GM21515 (cell line): ENCODE results near the gene MMP15.
"Not testable (repeated sequence)": the region's sequence is repeated elsewhere in the genome, so short reads cannot be mapped to it uniquely, and the experiment has no call there.

Experiments
- ATAC-seq: cut with Tn5 transposase; IDR thresholded peaks from one replicate; pipeline ENCODE4 v1.9.1; 2021; ENCODE audit not compliant: unreplicated experiment

MMP15 gene

GRCh38 chr16:57996406-57997175, 29.0 kb upstream of the MMP15 start:
- no peak for ATAC-seq

DNA sequence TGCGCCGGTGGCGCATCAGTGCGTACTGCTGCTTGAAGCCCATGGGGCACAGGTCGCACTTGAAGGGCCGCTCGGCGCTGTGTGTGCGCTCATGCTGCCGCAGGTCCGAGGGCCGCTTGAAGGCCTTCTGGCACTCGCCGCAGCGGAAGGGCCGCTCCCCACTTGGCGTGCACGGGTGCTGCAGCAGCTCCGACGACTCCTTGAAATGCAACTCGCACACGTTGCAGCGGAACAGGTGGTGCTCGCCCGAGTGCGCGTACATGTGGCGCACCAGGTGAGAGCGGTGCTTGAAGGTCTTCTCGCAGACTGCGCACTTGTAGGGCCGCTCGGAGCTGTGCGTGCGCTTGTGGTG, 28.4 kb upstream of the MMP15 start:
- no peak for ATAC-seq

- ATAC-seq: no peak
Measured at GRCh38 chr16:57997528-57998265, 27.9 kb upstream of the MMP15 start.

GRCh38 chr16:57998486-57998885, 27.1 kb upstream of the MMP15 start:
- ATAC-seq: no peak

DNA sequence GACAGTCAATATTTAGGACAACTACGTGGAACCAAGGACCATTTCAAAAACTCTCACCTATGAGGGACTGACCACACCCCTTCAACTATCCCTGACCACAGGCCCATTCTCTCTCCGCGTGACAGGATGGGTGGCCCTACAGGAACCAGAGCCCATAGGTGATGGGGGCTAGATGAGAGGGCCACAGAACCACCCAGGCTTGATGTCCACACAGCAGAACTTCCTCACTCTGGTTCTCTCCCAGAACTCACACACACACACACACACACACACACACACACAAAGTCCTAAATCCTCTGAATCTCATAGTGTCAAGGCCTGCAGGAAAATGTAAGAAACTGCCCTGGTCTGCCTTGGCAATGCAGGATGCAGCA, 26.6 kb upstream of the MMP15 start:
- no peak for ATAC-seq

DNA sequence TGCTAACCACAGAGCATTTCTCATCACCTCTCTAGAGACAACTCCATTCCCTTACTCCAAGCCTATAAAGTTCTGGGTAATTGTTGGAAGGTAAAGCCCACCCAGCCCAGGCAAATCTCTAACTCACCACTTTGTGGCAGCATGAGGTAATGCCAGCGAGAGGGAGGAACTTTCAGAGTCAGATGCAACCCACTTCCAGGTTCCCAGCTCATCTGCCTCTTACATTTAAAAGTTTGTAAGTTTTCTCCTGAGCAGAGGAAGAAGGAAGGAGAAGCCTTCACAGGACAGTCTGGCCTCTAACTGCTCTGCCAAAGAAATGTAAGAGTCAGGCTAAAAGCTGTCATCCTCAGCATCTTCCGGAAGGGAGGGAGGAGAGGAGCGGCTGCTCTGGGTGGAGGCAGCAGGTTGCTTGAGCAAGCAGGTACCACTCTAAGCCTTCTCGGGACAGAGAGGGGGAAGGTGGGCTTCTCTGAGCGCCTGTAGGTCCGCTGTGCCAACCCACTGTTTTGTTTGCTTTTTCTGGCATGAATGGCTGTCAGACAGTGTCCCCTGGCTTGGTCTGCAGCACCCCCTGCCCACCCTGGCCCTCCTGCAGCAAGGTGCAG, 26.1 kb upstream of the MMP15 start:
- ATAC-seq: no peak

DNA sequence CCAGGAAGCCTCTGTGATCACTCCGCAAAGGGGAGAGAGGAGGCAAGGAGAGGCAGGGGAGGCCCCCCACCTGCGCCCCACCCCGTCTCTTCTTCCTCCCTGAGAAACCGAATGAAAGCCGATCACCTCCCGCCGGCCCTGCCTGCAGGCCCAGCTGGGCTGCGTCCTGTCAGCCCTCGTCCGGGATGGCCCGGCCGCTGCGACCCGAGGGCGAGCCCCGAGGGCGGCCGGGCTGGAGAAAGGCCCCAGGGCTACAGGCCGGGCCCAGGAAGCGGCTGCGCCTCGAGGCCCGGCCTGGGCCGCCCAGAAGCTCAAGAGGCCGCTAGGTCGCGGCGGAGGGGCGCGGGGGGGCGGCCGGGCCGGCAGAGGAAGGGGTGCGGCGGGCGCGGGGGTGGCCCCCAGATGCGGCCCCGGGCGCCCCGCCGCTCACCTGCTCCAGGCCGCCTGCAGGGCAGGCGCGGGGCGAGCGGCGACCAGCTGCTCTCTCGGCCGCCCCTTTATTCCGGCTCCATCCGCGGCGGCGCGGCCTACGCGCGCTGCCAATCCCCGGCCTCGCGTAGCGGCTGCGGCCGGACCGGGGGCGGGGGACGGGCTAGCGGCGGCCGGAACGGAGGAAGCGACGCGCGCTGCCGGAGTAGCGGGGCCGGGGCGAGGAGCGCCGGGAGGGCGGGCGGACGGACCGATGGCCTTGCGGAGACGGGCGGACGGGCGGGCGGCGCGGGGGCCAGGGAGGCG, 25.4 kb upstream of the MMP15 start, which contains the start of gene ZNF319:
Gene ZNF319 (minus strand): TSS at position 702 of the 735 bp plus-strand sequence. CDS start 2,407 bp downstream, outside the sequence.
- ATAC-seq: peak; percentile 20

GRCh38 chr16:58000706-58001676, 24.6 kb upstream of the MMP15 start, which contains the start of gene USB1:
TSS of gene USB1 (plus strand) at chr16:58001407. CDS start at chr16:58001484, 77 bp downstream.
- ATAC-seq: peak; percentile 77

DNA sequence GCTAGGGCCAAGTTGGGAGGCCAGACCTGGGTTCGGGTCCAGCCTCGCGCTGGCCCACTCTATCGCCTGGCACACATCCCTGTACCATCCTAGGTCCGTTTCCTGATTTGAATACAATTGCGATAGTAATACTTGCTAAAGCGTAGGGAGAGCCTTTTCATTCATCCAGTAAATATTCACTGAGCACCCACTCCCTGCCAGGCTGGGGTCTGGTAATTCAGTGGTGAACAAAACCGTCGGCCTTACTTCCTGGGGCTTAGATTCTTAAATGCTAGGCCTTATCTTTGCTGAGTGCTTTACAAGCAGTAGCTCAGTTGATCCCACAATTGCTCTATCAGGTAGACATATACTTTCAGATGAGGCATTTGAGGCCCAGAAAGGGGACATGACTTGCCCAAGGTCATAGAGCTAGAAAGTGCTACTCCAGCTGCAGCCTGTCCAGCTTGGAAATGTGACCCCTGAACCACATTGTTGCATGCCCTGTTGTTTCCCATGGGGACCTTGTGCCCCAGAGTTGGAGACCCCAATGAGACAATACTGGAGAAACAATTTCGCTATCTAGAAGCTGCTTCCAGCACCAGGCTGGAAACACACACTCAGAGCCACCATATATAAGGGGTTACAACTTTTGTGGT, 23.7 kb upstream of the MMP15 start:
- ATAC-seq: no peak

GRCh38 chr16:58002416-58002800, 23.1 kb upstream of the MMP15 start:
- no peak for ATAC-seq

DNA sequence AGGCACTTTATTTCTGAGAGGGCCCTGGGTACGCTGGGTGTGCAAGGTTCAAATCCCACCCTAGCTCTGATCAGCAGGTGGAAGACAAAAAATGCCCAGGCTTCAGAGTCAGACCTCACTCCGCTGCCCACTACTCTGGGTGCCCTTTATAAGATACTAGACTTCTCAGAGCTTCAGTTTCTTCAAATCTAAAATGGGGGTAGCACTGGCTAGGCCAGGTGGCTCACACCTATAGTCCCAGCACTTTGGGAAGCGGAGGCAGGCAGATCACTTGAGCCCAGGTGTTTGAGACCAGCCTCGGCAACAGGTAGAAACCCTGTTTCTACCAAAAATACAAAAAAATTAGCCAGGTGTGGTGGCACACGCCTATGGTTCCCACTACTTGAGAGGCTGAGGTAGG, 22.6 kb upstream of the MMP15 start:
- ATAC-seq: no peak

GRCh38 chr16:58004736-58005135, 20.8 kb upstream of the MMP15 start:
- ATAC-seq: not testable (repeated sequence)

DNA sequence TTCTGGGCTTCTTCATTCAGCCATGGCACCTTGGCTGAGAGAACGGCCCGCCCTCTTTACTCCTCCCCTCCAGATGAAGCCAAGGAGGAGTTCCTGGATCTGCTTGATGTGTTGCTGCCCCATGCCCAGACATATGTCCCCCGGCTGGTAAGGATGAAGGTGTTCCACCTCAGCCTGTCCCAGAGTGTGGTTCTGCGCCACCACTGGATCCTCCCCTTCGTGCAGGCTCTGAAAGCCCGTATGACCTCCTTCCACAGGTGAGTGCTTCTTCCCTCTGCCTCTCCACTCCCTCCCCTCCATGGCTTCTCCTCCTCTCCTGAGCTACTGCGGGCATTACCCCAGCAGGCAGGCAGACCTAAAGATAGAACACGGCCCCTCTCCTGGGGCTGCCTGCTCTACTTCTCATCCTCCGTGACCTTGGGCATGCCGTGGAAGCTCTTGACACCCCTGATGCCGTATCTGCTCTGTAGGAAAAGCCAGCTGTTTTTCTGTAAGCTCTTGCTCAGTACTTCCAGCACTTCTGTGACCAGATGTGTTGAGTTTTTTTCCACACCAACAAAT, 15.6 kb upstream of the MMP15 start:
- no peak for ATAC-seq

- ATAC-seq: no peak
Measured at GRCh38 chr16:58010886-58011285, 14.7 kb upstream of the MMP15 start.

DNA sequence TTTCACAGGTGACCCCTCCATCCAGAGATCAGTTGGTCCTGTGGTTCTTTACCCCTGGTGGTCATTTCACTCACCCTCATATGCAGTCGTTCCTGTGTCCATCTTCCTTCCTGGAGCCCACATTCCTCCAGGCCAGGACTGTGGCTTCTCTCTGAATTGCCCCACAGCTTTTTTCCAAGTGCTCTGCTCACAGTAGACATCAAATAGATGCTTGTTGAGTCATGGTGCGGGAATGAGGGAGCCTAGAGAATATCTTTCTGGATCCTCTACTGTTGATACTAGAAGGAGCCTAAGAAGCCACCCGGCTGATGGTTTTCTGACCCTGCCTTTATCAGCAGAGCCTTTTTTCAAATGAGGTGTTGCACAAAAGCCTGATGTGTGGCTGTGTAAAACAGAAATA, 13.9 kb upstream of the MMP15 start:
- no peak for ATAC-seq

DNA sequence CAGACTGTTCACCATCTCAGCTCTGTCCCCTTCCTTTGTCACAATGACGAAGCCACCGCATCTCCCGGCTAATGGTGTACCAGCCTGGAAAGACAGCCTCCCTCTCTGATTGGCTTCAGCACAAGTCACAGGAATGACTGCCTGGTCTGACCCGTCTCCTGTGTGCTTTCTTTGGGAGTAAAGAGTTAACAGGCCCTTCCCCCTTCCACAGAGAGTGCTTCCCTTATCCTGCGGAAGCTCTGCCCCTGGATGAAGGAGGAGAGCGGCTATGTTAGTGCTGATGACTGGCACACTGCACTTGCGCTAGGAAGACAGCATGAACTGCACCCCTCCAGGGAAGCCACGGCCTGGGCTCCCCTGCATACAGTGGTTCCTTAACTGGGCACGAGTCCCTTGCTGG, 13.1 kb upstream of the MMP15 start:
- ATAC-seq: no peak

DNA sequence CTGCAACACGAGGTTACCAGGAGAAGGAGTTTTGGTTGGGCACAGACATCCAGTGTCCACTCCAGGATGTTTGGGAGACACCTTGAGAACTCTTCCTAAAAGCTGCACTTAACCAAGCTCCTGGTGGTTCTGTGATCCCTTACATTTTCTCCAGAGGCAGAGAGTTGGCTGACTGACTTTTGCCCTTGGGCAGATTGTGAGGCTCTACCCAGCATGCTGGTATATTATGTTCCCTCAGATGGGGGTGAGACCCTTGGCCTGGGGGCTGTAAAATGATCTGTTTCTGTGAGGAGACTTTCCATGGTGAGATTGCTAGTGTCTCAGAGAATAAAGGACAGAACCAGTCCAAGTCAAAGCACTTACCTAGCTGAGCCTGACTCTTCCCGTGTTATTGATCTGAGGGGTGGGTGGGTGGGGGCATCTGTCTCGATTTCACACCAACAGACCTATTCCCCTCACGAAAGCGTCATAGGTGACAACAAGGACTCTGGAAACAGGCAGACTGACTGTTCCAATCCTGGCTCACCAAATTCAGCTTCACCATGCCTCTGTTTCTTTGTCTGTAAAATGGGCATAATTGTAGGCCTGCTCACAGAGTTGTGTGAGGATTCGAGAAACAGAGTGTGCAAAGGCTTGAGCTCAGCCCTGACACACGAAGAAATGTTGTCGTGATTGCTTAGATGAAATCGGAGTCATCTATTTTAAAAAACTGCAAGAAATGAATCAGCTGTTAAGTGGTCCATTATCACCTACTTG, 12.2 kb upstream of the MMP15 start:
- ATAC-seq: no peak

- no peak for ATAC-seq
Measured at GRCh38 chr16:58016840-58017446, 8.6 kb upstream of the MMP15 start.
